ENCODE measurements around the gene ZBTB44.
A peak's percentile ranks its signal among the peaks of the same experiment; 100 is the strongest.
"Not testable (repeated sequence)": the region's sequence is repeated elsewhere in the genome, so short reads cannot be mapped to it uniquely, and the experiment has no call there.

ZBTB44 gene

DNA sequence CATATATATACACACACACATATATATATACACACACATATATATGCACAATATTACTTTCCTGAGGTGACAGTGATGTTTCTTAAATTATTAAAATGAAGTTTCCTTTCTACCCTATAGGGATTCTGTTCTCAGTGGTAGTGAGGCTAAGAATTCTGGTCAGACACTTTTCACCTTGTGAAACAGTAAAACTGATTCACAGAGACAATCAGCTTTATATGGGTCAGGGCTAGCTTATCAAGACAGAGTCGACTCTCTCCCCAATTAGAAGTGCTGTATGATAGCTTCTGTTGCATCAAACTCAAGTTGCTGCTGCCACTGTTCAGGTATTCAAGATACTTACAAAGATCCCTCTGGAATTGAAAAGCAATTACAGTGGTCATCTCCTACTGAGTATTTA lies 68.4 kb downstream of the ZBTB44 start:
- no peak for DNase-seq

DNA sequence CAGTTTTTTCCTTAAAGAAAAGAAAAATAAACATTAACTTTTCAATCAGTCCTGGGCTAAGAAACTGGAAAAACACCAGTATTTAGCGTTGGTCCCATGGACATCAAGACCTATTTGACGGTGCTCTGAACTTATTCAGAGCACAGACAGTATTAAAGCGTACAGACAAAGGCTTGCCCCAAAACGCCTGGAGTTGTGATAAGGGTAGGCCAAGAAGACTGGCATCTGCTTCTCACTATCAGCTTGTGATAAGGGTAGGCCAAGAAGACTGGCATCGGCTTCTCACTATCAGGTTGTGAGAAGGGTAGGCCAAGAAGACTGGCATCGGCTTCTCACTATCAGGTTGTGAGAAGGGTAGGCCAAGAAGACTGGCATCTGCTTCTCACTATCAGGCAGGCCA lies 69.3 kb downstream of the ZBTB44 start:
- not testable (repeated sequence) for DNase-seq

- no peak for DNase-seq
These were observed 69.9 kb downstream of the ZBTB44 start for GRCh38 chr11:130244848-130245247.

GRCh38 chr11:130243816-130244215 lies 70.9 kb downstream of the ZBTB44 start:
- no peak for DNase-seq

- DNase-seq = no peak
These were observed 73.0 kb downstream of the ZBTB44 start for GRCh38 chr11:130241713-130242112.

- DNase-seq = no peak
These were observed 77.3 kb downstream of the ZBTB44 start for GRCh38 chr11:130237282-130238006.

DNA sequence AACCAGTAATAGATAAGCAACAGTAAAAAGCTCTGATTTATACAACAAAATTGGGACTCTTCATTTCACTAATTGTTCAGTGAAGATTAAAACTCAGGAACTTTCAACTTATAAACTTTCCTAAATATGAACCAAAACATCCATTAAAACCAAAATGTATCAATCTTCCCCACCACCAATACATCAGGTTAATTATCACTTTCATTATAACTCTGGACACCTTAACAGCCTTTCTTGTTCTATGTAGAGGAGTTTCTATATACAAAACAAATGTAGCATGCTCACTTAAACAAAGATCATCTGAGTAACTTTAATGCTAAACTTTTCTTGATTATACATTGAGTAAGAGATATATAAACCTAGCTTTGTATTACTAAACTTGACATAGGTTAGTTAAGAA lies 80.4 kb downstream of the ZBTB44 start:
- DNase-seq = no peak

DNA sequence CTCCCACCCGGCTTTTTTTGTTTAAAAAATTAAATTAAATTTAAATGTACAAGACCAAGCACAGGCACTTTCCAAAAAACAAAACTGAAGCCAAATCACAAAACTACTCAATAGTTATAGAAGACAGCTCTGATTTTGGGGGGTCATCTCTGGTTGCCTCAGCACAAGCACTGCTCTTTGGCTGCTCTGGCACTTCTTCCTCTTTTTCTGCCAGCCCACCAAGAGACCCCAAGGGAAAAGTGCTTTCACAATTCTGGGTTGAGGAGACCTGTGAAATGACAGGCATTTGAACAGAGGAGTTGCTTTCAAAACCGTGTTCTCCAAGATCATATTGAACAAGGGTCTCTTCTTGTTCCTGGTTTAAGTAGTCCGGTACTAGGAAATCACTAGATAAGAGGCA lies 80.8 kb downstream of the ZBTB44 start:
- DNase-seq = not testable (repeated sequence)

DNA sequence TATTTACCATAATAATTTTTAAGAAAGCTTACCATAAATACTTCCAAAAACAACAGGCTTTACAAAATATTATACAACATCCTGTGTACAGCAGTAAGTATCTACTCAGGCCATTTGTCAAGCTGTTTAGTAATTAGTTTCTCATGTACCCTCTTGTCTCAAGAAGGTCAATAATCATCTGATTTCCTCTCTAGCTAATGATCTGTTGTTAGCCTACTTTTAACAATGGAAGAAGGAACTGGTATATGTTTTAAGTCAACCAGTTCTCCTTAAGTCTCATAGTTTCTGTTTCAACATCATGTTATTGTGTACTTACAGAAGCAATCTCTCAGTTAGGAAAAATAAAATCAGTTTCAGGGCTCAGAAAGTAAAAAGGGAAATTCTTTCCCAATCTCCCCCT lies 81.2 kb downstream of the ZBTB44 start:
- DNase-seq = not testable (repeated sequence)

- DNase-seq = no peak
These were observed 87.3 kb downstream of the ZBTB44 start for GRCh38 chr11:130227373-130227772.

- peak in 1 of 2 experiments; percentile 25 for DNase-seq
These were observed 91.3 kb downstream of the ZBTB44 start for GRCh38 chr11:130223291-130223971.

DNA sequence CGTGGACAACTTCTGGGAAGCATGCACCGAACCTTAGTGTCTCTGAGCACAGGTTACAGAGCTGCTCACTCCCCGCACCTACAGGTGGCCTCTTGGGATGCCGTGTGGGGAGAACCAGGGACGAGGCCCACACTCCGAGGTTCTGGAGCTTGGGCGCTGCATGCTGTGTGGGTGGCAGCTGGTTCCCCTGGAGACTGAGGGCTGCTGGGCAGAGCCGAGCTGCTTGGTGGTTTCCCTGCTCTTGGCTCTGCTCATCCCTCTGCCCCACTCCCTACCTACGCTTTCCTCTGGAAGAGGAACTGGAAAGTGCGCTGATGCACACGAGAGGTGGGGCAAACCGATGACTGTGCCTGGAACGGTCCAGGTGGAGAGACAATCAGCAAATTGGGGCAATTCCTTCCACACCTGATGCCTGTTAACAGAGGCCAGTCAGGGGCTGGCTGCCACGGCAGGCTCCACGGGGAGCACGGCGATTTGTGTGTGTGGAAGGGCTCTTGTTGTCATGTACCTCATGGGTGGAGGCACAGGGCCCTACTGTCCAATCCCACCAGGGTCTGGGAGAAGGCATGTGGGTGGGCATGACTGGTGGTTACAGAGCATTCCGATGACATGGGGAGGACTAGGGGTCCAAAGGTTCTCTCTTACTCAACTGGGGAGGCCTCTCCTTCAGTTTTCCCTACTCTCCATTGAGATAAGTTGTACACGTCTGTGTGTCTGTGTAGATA lies 94.2 kb downstream of the ZBTB44 start:
- DNase-seq = peak in 1 of 2 experiments; percentile 9

DNA sequence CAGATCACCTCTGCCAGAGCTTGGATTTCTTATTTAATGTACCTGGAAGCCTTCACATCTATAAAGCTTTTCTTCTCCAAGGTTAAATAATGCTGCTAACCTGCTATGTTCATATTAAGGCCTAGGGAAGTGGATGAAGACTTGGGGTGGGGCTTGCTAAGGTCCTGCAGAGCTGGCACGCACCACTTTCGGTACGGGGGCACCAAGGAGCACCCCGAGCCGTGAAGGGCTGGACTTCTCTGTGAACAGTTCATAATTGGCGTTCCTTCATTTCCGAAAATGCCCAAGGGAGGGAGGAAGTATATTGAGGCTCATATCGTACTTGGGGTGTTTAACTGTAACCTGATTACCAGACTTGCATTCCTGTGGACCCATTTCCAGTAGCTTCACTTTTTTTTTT lies 95.6 kb downstream of the ZBTB44 start:
- DNase-seq = peak in 1 of 2 experiments; percentile 3

GRCh38 chr11:130218501-130219070 lies 96.1 kb downstream of the ZBTB44 start:
- peak; percentile 7 for DNase-seq

DNA sequence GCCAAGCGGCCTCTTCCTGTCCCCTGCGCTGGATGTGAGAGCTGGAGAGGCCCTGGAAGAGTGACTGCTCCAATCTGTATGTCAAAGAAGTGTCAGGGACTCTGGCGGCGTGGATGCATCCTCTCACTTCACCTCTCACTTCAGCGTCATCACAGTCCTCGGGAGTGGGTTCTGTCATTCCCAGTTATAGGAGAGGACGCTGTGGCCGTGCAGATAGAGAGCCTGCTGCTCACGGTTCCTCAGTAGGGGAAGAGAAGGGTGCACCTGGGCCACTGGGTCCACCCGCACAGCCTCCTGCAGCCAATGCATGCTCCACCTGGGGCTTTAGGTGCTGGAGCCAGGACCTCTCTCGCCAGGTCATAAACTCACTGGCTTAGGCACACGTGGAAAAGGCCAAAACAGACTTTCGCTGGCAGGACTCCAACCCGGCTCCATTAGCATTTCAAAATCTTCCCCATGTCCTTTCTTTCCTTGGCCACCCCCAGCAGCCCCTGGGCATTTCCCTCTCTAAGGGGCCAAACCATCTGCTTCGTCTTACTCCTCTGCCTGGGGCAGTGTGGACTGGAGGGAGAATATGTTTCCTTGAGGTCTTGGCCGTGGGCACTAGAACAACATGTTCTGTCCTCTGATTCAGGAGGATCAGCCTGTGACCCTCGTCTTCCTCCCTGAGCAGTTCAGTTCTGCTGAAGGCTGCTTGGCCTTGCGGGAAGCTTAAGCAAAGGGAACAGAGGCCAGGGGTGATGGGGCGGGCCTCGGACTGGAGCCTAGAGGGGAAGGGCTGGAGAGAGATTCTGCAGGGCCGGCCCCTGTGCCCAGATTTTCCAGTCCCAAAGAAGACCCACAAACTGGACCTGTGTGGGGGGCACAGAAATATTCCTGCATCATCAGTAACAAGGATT lies 97.3 kb downstream of the ZBTB44 start:
- DNase-seq = peak; percentile 5 to 7

- peak; percentile 3 to 10 for DNase-seq
These were observed 98.1 kb downstream of the ZBTB44 start for GRCh38 chr11:130216591-130217132.

DNA sequence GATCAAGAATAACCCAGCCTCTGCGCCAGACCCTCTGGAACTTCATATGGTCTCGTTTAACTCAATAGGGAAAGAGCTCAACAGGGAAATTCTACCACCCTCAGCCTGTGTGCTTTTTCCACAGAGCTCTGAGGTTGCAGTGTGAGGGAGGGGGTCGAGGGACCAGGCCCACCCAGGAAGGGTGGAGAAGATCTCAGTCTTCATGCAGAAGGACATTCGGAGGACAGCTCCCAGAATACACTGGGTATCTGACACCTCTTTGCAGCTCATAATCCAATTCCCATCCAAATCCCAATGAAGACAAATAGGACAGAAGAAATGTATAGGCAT lies 98.5 kb downstream of the ZBTB44 start:
- DNase-seq = peak in 1 of 2 experiments; percentile 7

DNA sequence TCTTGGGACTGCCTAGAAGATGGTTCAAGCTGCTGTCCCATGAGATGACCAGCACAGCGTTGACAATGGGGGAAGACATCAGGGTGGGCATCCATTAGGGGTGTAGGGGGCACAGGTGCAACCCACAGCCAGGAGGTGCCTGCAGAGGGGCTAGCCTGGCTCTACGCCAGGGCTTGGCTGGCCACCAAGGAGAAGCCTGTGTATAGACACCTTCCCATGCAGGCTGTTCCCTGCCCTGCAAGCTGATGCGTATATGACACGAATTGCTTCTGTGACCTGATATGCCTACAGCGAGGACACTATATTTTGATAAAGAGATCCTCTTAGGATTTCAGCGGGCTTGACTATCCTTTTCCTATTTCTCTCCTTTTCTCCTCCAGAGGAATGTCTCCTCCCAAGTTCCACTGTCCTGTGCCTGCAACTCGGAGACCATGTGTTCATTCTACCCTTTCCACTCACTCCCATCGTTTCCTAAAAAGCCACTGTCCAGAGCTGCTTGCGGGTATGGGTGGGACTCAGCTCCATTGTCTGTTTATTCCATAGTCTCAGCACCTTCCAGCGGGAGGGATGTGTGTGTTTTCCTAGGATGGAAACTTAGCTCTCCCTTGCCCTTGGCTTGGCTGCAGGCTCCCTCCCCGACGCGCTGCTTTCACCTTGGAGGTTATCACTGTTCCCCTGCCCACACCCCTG lies 99.0 kb downstream of the ZBTB44 start:
- DNase-seq = peak; percentile 6 to 9

- DNase-seq = peak; percentile 3 to 8
These were observed 99.7 kb downstream of the ZBTB44 start for GRCh38 chr11:130214861-130215530.

DNA sequence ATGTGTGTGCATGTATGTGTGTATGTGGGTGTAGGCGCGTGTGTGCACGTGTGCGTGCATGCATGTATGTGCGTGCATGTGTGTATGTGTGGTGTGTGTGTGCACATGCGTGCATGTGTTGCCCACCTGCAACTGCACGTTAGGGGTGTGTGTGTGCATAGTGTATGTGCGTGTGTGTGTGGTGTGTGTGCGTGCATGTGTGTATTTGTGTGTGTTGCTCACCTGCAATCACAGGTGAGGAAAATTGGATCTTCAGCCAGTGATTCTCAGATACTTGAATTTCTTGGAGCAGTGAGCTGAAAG lies 100.8 kb downstream of the ZBTB44 start:
- DNase-seq = no peak
